GM21737 (cell line): ENCODE results near the gene B4GALT2.

Experiments
- ATAC-seq: cut with Tn5 transposase; IDR thresholded peaks from one replicate; pipeline ENCODE4 v1.9.1; 2021; ENCODE audit warnings: mild to moderate bottlenecking, moderate library complexity; ENCODE audit not compliant: unreplicated experiment

Gene B4GALT2

GRCh38 chr1:44000122-44000665 lies 21.2 kb downstream of the B4GALT2 start:
- ATAC-seq = no peak

DNA sequence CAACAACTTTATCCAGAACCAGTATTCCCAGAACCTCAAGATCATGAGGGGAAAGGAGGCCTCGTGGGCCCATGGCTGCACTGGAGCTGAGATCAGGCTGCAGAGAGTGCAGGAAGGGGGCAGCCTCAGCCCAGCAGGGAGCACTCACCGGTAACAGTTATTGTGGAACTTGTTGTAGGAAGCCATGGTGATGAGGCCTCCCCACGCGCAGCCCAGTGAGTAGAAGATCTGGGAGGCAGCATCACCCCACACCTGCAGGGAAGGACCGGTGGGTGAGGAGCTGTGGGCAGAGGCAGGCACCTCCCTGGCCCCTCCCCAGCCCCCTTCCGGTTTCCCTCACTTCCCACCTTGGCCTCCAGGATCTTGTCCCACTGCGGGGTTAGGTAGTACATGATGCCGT lies 23.2 kb downstream of the B4GALT2 start:
- ATAC-seq = no peak

GRCh38 chr1:44002606-44003157 lies 23.7 kb downstream of the B4GALT2 start:
- no peak for ATAC-seq

- no peak for ATAC-seq
These were observed 29.2 kb downstream of the B4GALT2 start for GRCh38 chr1:44008259-44008658.

- no peak for ATAC-seq
These were observed 32.0 kb downstream of the B4GALT2 start for GRCh38 chr1:44010935-44011471.

DNA sequence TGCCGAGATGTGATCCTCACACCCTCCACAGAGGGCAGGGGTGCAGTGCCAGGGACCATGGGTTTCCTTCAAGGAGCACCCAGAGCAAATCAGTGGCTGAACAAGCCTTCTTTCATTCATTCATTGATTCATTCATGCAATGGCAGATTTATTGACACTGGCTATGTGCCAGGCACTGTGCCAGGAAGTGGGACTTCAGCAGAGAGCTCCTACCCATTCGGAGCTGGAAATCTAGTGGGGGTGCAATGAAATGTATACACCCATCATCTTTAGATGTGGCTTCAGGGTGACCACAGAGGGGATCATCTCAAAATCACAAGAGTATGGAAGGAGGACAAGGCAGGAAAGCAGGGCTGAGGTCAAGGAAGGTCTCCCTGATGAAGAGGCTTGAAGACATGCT lies 33.4 kb downstream of the B4GALT2 start:
- no peak for ATAC-seq

DNA sequence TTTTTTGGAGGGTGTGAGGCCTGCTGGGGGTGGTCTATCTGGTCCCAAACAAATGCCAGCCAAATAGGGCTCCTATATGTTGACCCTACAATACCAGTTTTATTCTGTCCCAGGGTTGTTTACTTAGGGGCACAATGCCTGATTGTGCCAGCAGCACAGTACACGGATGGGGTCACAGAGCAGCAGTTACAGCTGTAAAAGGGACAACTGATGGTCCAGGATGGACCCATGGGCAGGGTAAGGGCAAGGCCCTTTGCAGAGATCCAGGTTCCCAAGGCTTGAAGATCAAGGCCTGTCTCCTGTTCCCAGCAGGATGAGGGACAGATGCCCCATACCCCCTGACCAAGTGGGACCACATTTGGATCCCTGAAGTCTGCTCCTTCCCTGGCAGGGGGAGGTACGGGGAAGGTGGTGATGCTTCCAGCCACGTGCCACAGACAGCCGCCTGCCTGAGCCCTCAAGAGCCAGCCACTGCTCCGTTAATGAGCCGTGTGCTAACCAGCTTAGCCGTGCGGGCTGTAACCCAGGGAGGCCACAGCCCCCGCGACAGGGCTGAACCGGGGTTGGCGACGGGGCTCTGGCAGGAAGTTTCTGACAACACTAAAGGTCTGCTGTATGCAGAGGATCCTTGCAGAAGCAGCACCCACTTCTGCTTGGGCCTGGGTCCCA lies 34.1 kb downstream of the B4GALT2 start:
- no peak for ATAC-seq

GRCh38 chr1:44013949-44014348 lies 34.9 kb downstream of the B4GALT2 start:
- ATAC-seq = no peak

GRCh38 chr1:44014365-44015104 lies 35.5 kb downstream of the B4GALT2 start:
- ATAC-seq = no peak

GRCh38 chr1:44015206-44015605 lies 36.2 kb downstream of the B4GALT2 start:
- ATAC-seq = no peak

DNA sequence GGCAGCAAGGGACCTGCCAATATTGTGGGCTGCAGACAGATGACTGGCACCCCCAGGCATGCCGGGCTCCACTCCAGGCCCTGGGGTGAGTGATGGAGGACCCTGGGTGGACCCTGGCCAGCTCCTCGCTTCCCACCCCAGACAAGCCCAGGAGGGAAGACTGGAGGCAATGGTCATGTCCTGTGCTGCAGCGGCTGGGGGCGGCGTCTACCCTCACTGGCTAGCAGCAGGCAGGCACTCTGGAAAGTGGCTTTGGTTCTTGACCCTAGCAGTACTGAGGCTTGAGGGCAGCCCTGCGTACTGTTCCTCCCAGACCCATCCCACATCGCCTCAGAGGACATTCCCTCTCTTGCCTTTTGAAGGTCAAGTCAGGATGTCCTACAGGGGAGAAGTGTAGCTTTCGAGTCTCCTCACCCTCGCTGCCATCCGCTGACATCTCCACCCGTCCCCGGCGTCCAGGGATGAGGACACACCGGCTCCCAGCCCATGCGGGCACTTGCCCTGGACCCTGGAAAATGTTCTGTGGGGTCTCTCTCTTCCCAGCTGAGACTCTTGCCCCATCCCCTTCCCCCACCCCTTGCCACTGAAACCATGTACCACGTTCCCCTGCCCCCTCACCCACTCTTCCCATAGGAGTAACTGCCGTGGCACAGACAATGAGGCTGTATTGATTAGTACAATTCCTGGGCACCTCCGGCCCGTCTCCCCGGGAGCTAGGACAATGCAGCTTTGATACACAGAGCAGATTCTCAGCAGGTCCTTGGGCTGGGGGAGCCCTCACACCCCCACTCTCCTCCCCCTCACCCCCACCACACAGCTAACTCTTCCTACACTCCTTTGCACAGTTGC lies 37.3 kb downstream of the B4GALT2 start:
- ATAC-seq = no peak

DNA sequence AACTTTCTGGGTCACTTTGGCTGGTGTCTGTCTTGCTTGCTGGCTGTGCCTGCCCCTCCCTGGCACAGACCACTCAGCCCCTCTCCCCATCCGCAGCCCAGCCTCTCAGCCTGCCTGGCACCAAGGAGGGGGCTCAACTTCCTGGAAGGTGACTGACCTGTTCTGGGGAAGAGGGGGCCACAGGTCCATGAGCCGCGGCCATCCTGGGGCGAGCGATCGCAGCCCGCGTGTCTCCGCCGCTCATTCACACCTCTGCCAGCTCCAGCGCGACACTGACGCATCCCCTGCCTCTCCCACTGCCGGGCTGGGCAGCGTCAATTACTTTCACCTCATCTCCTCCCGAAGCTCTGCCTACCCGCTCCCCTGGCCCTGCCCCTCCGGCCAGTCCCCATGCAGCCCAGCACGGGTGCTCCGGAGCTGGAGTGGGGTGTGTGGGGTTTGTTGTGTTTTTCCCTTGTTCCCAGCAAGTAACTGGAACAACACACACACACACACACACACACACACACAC lies 37.9 kb downstream of the B4GALT2 start:
- no peak for ATAC-seq

DNA sequence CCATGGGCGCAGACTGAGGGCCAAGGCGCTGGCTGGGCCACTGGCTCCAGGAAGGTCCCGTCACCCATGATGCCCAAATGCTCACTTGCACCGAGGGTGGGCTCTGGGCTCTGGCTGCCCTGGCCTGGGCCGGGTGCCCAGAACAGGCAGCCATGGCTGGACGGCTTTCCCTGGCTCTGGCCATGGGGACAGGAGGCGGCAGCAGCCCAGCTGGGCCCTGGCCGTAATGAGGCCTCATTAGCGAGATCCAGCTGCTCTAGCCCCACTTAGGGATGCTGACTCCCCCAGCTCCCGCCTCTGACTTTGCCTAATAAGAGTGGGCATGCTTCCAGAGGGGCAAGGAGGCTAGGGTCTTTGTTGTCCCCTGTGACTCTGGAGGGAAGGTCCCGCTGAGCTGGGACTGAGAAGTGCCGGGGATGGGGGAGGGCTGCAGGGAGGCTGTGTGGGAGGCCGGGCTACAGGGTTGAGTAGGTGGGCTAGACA lies 40.5 kb downstream of the B4GALT2 start:
- ATAC-seq = no peak

- no peak for ATAC-seq
These were observed 41.5 kb downstream of the B4GALT2 start for GRCh38 chr1:44020464-44020863.

- ATAC-seq = no peak
These were observed 42.1 kb downstream of the B4GALT2 start for GRCh38 chr1:44021156-44021555.

GRCh38 chr1:44021581-44022321 lies 42.7 kb downstream of the B4GALT2 start:
- ATAC-seq = no peak

DNA sequence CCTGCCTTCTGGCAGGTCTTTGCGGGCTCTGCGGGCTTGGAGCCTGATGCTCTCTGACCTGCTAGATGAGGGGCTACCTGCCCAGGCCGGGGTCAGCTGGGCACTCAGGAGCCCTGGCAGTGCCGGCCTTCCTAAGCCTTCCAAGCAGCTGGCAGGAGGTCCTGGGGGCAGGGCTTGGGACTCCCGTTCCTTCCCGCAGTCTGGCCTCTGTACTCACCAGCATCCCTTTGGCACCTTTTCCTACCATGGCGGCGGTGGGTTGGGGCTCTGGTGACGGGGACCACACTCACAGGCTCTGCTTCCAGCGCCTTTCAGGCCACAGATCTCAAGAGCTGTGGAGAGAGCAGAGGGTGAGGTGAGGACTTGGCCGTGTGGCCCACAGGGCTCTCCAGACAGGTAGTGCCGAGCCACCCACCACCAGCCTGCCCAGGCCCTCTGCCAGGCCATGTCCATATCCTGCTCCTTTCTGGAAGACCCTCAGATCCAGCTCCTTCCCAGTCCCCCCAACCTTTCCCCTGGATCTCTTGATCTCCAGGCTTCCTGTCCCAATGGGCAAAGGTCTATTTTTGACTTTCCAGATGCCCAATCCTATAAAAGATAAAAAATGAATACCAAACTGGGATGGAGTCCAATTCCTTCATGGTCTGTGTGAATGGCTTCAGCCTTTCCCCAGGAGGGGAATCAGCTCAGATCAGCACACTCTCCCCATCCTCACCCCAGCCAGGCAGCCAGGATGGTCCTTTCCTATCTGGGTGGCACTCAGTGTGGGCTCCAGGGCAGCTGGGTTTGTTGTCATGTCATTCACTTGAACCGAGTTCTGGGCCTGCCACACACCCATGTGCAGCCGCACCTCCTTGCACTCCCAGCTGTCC lies 45.3 kb downstream of the B4GALT2 start:
- ATAC-seq = no peak

- ATAC-seq = no peak
These were observed 46.0 kb downstream of the B4GALT2 start for GRCh38 chr1:44024903-44025525.
